Activated naive CD4-positive, alpha-beta T cell treated with anti-CD3 and anti-CD28 coated beads, Interleukin-2, amount 50 U/mL, for 24 hours (primary cell): Measurements from ENCODE around the gene HLA-DQB1.

Experiments
- H3K27ac Mint-ChIP-seq: one replicate; pipeline ENCODE4 v1.8.0; 2021; ENCODE audit warnings: mild to moderate bottlenecking, mixed read lengths
- H3K27me3 Mint-ChIP-seq: one replicate; pipeline ENCODE4 v1.8.0; 2021; ENCODE audit warnings: mixed read lengths
- H3K36me3 Mint-ChIP-seq: one replicate; pipeline ENCODE4 v1.8.0; 2021; ENCODE audit warnings: mixed read lengths
- H3K4me1 Mint-ChIP-seq: one replicate; pipeline ENCODE4 v1.8.0; 2021; ENCODE audit warnings: mixed read lengths
- H3K4me3 Mint-ChIP-seq: one replicate; pipeline ENCODE4 v1.8.0; 2021; ENCODE audit warnings: mild to moderate bottlenecking, mixed read lengths
- H3K9me3 Mint-ChIP-seq: one replicate; pipeline ENCODE4 v1.8.0; 2021; ENCODE audit warnings: mixed read lengths

Gene HLA-DQB1

DNA sequence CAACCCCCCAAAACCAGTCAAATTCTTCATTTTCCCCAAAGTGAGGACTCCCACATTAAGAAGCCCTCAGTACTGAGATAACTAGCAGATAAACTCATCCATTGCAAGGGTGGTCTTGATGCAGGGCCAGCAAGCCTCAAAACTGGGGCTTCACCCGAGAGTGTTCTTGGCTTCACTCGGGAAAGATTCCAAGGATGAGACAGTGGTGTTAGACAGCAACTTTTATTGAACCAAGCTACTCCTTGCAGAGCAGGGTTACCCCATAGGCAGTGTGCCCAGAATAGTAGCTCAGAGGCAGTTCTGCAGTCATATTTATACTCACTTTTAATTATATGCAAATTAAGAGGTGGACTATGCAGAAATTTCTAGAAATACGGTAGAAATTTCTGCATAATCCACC is 45.1 kb downstream of the HLA-DQB1 start:
- Mint-ChIP-seq H3K27ac (no peak overlapping the region), H3K4me1 (peaks cover 42% of the 10 kb centered on the region), H3K27me3 (no peaks in the 10 kb centered on the region), H3K4me3 (no peak overlapping the region), H3K9me3 (no peaks in the 10 kb centered on the region), H3K36me3 (no peaks in the 10 kb centered on the region)

DNA sequence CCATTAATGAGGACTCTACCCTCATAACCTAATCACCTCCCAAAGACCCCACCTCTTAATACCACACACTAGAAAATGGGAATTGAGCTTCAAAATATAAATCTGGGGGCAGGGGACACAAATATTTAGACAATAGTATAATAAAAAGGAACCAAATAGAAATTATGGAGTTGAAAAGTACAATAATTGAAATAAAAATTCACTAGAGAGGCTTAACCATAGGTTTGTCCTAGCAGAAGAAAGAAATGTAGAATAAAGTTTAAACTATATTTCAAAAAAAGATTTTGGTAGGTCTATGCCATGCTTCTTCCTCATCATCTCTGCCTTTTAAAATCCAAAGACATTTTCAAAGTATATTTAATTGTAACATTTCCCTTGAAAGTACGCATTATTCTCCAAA is 48.7 kb downstream of the HLA-DQB1 start:
- Mint-ChIP-seq H3K27ac (no peak overlapping the region), H3K4me3 (no peak overlapping the region), H3K9me3 (no peaks in the 10 kb centered on the region), H3K27me3 (no peaks in the 10 kb centered on the region), H3K4me1 (peaks cover 33% of the 10 kb centered on the region), H3K36me3 (no peaks in the 10 kb centered on the region)

GRCh38 chr6:32615885-32616532 is 50.4 kb downstream of the HLA-DQB1 start:
- Mint-ChIP-seq H3K36me3 (no peaks in the 10 kb centered on the region), H3K4me1 (peaks cover 25% of the 10 kb centered on the region), H3K27ac (peak overlapping the region; percentile 86), H3K27me3 (no peaks in the 10 kb centered on the region), H3K9me3 (no peaks in the 10 kb centered on the region), H3K4me3 (no peak overlapping the region)

DNA sequence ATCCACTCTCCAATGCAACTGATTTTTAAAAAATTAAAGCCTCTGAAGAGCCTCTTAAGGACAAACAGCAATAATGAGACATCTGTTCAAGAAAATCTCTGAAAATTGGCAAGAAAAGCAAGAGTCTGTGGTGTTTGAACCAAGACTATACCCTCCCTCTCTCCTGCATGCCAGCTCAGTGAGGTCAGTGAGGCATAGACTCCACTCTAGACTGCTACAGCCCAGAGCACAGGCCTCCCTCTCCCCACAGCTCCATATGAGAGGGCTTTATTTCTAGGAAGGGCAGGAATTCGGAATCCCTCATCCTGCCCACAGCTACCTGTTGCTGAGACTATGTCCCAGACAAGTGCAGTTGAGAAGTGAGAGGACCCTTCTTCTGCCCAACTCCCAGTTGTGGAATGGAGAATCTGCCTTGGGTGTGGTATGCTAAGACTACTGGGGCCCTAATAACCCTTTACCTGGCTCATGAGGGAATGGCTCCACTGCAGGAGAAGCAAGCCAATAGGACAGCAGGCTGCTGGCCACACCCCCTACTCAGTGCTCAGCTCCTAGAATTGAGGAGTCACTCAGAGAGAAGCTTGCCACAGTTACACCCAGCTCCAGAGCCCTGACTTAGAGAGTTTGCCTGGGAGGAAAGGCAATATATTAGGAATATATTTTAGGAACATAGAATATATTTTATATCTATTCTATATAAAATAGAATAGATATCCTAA is 51.9 kb downstream of the HLA-DQB1 start:
- no peaks in the 10 kb centered on the region for H3K36me3 Mint-ChIP-seq
- no peaks in the 10 kb centered on the region for H3K9me3 Mint-ChIP-seq
- no peaks in the 10 kb centered on the region for H3K27me3 Mint-ChIP-seq
- H3K4me1 Mint-ChIP-seq, result peaks cover 25% of the 10 kb centered on the region
- no peak overlapping the region for H3K27ac Mint-ChIP-seq
- H3K4me3 Mint-ChIP-seq, result no peak overlapping the region

DNA sequence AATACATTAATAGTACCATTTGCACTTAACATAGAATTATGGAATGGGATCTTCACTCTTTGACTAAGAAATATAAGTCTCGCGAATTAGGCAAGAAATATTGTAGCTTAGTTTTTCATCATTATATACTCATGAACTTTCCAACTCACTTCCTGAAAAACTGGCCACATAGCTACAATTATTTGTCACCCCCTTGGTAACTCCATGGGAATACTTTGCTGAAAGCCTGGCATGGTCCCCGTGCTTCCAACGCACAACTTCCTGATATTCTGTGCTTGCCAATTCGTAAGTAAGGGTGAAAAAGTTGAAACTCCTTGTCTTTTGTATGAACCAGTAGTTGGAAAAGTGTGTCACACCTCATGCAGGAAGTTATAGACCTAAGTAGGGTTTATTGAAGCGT is 53.0 kb downstream of the HLA-DQB1 start:
- no peaks in the 10 kb centered on the region for H3K36me3 Mint-ChIP-seq
- H3K9me3 Mint-ChIP-seq, result no peaks in the 10 kb centered on the region
- no peaks in the 10 kb centered on the region for H3K27me3 Mint-ChIP-seq
- H3K4me3 Mint-ChIP-seq, result no peak overlapping the region
- H3K4me1 Mint-ChIP-seq, result peaks cover 25% of the 10 kb centered on the region
- H3K27ac Mint-ChIP-seq, result no peak overlapping the region

- Mint-ChIP-seq H3K27ac (peak overlapping the region; percentile 33), H3K4me1 (peaks cover 9% of the 10 kb centered on the region), H3K9me3 (no peaks in the 10 kb centered on the region), H3K36me3 (no peaks in the 10 kb centered on the region), H3K4me3 (no peak overlapping the region), H3K27me3 (no peaks in the 10 kb centered on the region)
Observed at GRCh38 chr6:32610682-32611296, 55.7 kb downstream of the HLA-DQB1 start.

DNA sequence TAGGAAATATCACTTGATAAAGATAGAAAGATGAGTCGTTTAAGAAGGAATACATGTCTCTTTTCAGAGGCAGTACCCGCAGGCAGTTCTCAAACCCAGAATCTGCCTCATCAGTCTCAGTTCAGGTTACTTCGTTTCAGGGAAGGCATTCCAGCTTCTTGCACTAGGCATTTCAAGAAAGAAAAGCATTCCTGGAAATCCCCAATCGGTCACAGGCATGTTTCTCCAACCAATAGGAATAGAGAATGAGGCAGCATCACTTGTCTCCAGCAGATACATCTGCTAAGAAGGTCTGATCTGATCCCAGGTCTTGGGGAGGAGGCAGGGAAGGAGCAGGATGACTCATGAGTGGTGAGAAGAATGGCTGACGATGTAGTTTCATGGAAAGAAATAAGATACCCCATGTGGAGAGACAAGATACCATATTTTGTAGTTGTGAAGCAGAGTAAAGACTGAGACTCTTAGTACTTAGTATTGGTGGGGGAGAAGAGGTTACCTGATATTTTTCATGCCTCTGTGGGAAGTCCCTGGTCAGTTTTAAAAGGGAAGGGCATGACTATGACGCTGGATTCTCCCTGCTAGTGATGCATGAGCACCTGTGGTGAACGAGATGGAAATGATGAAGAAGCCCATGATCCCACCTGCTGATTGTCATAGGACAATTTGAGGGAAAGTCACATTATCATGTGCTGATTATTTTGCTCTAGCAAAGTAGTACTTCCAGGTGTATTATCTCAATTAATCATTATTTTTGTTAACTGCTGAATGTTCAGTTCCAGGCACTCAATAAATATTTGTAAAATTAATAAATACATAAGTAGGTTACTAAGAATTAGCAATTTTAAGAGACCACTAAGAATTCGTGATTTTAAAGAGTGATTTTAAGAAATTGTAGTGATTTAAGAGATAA is 56.5 kb downstream of the HLA-DQB1 start:
- Mint-ChIP-seq H3K27ac (no peak overlapping the region), H3K36me3 (no peaks in the 10 kb centered on the region), H3K9me3 (no peaks in the 10 kb centered on the region), H3K4me3 (no peak overlapping the region), H3K4me1 (peaks cover 1% of the 10 kb centered on the region), H3K27me3 (no peaks in the 10 kb centered on the region)
